H9 (cell line): ENCODE results near the gene HILPDA. TPM values are rescaled to one million over a fixed set of nuclear protein-coding genes. Genes with fewer than 3 reads are reported as not detected.

ENCODE experiments used
- DNase-seq: peaks from one replicate; pipeline ENCODE4 v3.0.0-alpha.2; 2017
- H2AFZ ChIP-seq: one replicate; pipeline ENCODE4 v1.6.1; 2013; ENCODE audit warnings: mild to moderate bottlenecking, low read length, control low read depth, moderate library complexity
- H2AK5ac ChIP-seq: 2 replicates; pipeline ENCODE4 v1.6.1; 2013; ENCODE audit warnings: low read length, control low read depth, mixed read lengths; ENCODE audit not compliant: insufficient read length
- H2BK120ac ChIP-seq: one replicate; pipeline ENCODE4 v1.6.1; 2013; ENCODE audit warnings: low read depth, mild to moderate bottlenecking, low read length, control low read depth, inconsistent platforms; ENCODE audit not compliant: poor library complexity, severe bottlenecking
- H2BK12ac ChIP-seq: 2 replicates; pipeline ENCODE4 v1.6.1; 2013; ENCODE audit warnings: low read length, control low read depth, mixed read lengths, low read depth; ENCODE audit not compliant: insufficient read length
- H2BK15ac ChIP-seq: 2 replicates; pipeline ENCODE4 v1.6.1; 2013; ENCODE audit warnings: low read depth, low read length, control low read depth
- H2BK20ac ChIP-seq: one replicate; pipeline ENCODE4 v1.6.1; 2013; ENCODE audit warnings: low read depth, mild to moderate bottlenecking, low read length, control low read depth, inconsistent platforms; ENCODE audit not compliant: poor library complexity, severe bottlenecking
- H2BK5ac ChIP-seq: 2 replicates; pipeline ENCODE4 v1.6.1; 2013; ENCODE audit warnings: low read length, control low read depth, mixed read lengths; ENCODE audit not compliant: insufficient read length
- H3K14ac ChIP-seq: 2 replicates; pipeline ENCODE4 v1.6.1; 2013; ENCODE audit warnings: low read length, control low read depth; ENCODE audit not compliant: insufficient read depth
- H3K18ac ChIP-seq: 2 replicates; pipeline ENCODE4 v1.6.1; 2013; ENCODE audit warnings: low read depth, mild to moderate bottlenecking, mixed read lengths, low read length, control low read depth; ENCODE audit not compliant: insufficient read length
- H3K23ac ChIP-seq: 2 replicates; pipeline ENCODE4 v1.6.1; 2013; ENCODE audit warnings: low read length, control low read depth, mixed read lengths, low read depth; ENCODE audit not compliant: insufficient read length
- H3K23me2 ChIP-seq: 2 replicates; pipeline ENCODE4 v1.6.1; 2013; ENCODE audit warnings: low read depth, mild to moderate bottlenecking, mixed read lengths, low read length, control low read depth; ENCODE audit not compliant: insufficient read length, poor library complexity, severe bottlenecking
- H3K27ac ChIP-seq: 2 replicates; pipeline ENCODE4 v1.5.1; 2013; ENCODE audit warnings: low read length, control low read depth, mixed read lengths, low read depth; ENCODE audit not compliant: insufficient read length
- H3K27me3 ChIP-seq: 2 replicates; pipeline ENCODE4 v1.6.1; 2013; ENCODE audit warnings: low read length, control low read depth, inconsistent platforms; ENCODE audit not compliant: insufficient read depth
- H3K4ac ChIP-seq: 2 replicates; pipeline ENCODE4 v1.6.1; 2013; ENCODE audit warnings: low read depth, mild to moderate bottlenecking, control low read depth, inconsistent platforms, low read length, moderate library complexity
- H3K4me1 ChIP-seq: 2 replicates; pipeline ENCODE4 v1.6.1; 2013; ENCODE audit warnings: low read length, control low read depth, inconsistent platforms; ENCODE audit not compliant: insufficient read depth
- H3K4me2 ChIP-seq: 2 replicates; pipeline ENCODE4 v1.6.1; 2013; ENCODE audit warnings: low read length, control low read depth, mixed read lengths; ENCODE audit not compliant: insufficient read length, insufficient read depth
- H3K56ac ChIP-seq: 2 replicates; pipeline ENCODE4 v1.6.1; 2013; ENCODE audit warnings: low read depth, mild to moderate bottlenecking, mixed read lengths, low read length, control low read depth; ENCODE audit not compliant: insufficient read length
- H3K79me1 ChIP-seq: 2 replicates; pipeline ENCODE4 v1.6.1; 2013; ENCODE audit warnings: low read depth, mild to moderate bottlenecking, moderate library complexity, low read length, control low read depth, inconsistent platforms; ENCODE audit not compliant: insufficient read depth, poor library complexity, severe bottlenecking
- H3K79me2 ChIP-seq: 2 replicates; pipeline ENCODE4 v1.6.1; 2013; ENCODE audit warnings: low read length, control low read depth, inconsistent platforms; ENCODE audit not compliant: insufficient read depth
- H3K9ac ChIP-seq: 2 replicates; pipeline ENCODE4 v1.6.1; 2013; ENCODE audit warnings: low read length, control low read depth, mixed read lengths; ENCODE audit not compliant: insufficient read length; ENCODE audit errors: extremely low read depth
- H3K9me3 ChIP-seq: one replicate; pipeline ENCODE4 v1.6.1; 2013; ENCODE audit warnings: low read depth, low read length, inconsistent platforms; ENCODE audit not compliant: control insufficient read depth
- H3T11ph ChIP-seq: one replicate; pipeline ENCODE4 v1.6.1; 2013; ENCODE audit warnings: mild to moderate bottlenecking, low read length, control low read depth, inconsistent platforms
- H4K20me1 ChIP-seq: one replicate; pipeline ENCODE4 v1.6.1; 2013; ENCODE audit not compliant: control insufficient read depth, insufficient read length, insufficient read depth
- H4K5ac ChIP-seq: 2 replicates; pipeline ENCODE4 v1.6.1; 2013; ENCODE audit warnings: low read depth, mild to moderate bottlenecking, mixed read lengths, low read length, control low read depth; ENCODE audit not compliant: insufficient read length
- H4K8ac ChIP-seq: replicated peaks from 2 replicates; pipeline ENCODE4 v1.6.1; 2013; ENCODE audit warnings: low read length, control low read depth, mixed read lengths, low read depth; ENCODE audit not compliant: insufficient read length
- H4K91ac ChIP-seq: 2 replicates; pipeline ENCODE4 v1.6.1; 2013; ENCODE audit warnings: low read depth, mild to moderate bottlenecking, moderate library complexity, mixed read lengths, low read length, control low read depth; ENCODE audit not compliant: insufficient read length
- H3K27ac Mint-ChIP-seq, 3 experiments: 2 replicates in 2 of 3; 3 replicates in 1 of 3; pipeline ENCODE4 v1.8.0; 2020 to 2021; ENCODE audit warnings: mixed read lengths in 3 of 3, mild to moderate bottlenecking in 1 of 3, moderate library complexity in 1 of 3
- H3K27me3 Mint-ChIP-seq: 2 replicates; pipeline ENCODE4 v1.8.0; 2021; ENCODE audit warnings: low read depth, mild to moderate bottlenecking, moderate library complexity, mixed read lengths
- H3K36me3 Mint-ChIP-seq, 3 experiments: 2 replicates in 2 of 3; 3 replicates in 1 of 3; pipeline ENCODE4 v1.8.0; 2020 to 2021; ENCODE audit warnings: low read depth in 3 of 3, mixed read lengths in 3 of 3; ENCODE audit not compliant: insufficient read depth in 1 of 3
- H3K4me1 Mint-ChIP-seq, 2 experiments: 2 replicates each; pipeline ENCODE4 v1.8.0; 2020; ENCODE audit warnings: mixed read lengths in 2 of 2
- H3K4me3 Mint-ChIP-seq, 2 experiments: 2 replicates in 1 of 2; 3 replicates in 1 of 2; pipeline ENCODE4 v1.8.0; 2020 to 2021; ENCODE audit warnings: mild to moderate bottlenecking in 2 of 2, mixed read lengths in 2 of 2, moderate library complexity in 1 of 2
- H3K9me3 Mint-ChIP-seq, 2 experiments: 2 replicates in 1 of 2; 3 replicates in 1 of 2; pipeline ENCODE4 v1.8.0; 2020; ENCODE audit warnings: mild to moderate bottlenecking in 2 of 2, mixed read lengths in 2 of 2, moderate library complexity in 1 of 2
- WGBS: extraction: QIAGEN DNeasy Blood & Tissue Kit; methylation state at CpG from one replicate; pipeline ENCODE4 v1.1.7; 2013; ENCODE audit warnings: missing lambda C conversion rate, low lambda C conversion rate, mixed read lengths; ENCODE audit not compliant: insufficient read length; ENCODE audit errors: extremely low coverage; 5-methylcytosine and 5-hydroxymethylcytosine counted together
- total RNA-seq: library from RNA; stranded (reverse); gene quantifications from 2 replicates; pipeline ENCODE4 v1.2.1, GENCODE V29; 2021
- TF ChIP-seq, protein P1 (sequence below): fragments of 200-600 bp; sonication (generic); conservative IDR thresholded peaks from 3 replicates; pipeline ENCODE4 v1.8.0; 2021; ENCODE audit warnings: antibody characterized with exemption, mild to moderate bottlenecking

The HILPDA gene
- total RNA-seq, 1 experiment from 2014 or later, result 23.3 TPM

DNA sequence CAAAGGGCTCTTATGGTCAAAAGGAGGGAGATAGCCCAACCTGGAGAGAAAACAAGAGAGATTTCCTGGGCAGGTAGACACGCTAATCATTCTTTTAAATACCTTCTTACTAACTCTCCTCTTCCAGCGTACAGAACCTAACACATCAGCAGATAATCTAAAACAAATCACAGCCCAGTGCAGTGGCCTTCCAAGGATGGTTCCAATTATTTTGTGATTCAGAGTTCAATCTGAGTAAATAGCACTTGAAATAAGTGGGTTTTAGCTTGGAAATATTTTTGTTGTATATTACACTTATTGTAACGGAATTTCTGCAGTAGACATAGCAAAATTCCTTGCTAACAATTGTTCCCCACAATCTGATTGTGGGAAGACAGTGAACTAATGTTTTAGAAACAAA, 38.6 kb upstream of the HILPDA start:
- H3K9me3 ChIP-seq, result no peaks in the 10 kb centered on the region
- TF ChIP-seq, protein P1, sequence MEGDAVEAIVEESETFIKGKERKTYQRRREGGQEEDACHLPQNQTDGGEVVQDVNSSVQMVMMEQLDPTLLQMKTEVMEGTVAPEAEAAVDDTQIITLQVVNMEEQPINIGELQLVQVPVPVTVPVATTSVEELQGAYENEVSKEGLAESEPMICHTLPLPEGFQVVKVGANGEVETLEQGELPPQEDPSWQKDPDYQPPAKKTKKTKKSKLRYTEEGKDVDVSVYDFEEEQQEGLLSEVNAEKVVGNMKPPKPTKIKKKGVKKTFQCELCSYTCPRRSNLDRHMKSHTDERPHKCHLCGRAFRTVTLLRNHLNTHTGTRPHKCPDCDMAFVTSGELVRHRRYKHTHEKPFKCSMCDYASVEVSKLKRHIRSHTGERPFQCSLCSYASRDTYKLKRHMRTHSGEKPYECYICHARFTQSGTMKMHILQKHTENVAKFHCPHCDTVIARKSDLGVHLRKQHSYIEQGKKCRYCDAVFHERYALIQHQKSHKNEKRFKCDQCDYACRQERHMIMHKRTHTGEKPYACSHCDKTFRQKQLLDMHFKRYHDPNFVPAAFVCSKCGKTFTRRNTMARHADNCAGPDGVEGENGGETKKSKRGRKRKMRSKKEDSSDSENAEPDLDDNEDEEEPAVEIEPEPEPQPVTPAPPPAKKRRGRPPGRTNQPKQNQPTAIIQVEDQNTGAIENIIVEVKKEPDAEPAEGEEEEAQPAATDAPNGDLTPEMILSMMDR, result no peak
- no peaks in the 10 kb centered on the region for H3K4me1 ChIP-seq
- H3K23ac ChIP-seq, result no peak overlapping the region
- no peak overlapping the region for H3K56ac ChIP-seq
- no peak overlapping the region for H2BK12ac ChIP-seq
- H3K18ac ChIP-seq, result no peak overlapping the region
- H3K27me3 ChIP-seq, result no peaks in the 10 kb centered on the region
- no peaks in the 10 kb centered on the region for H3K79me1 ChIP-seq
- H2BK15ac ChIP-seq, result no peak overlapping the region
- H3K4ac ChIP-seq, result no peak overlapping the region
- H2BK120ac ChIP-seq, result no peak overlapping the region
- no CpG with 5 or more reads among the region's 3 CpGs for WGBS
- Mint-ChIP-seq H3K27ac (no peak overlapping the region), H3K27me3 (peaks cover 53% of the 10 kb centered on the region), H3K9me3 (peaks cover 3 to 7% of the 10 kb centered on the region in 2 experiments; a peak in 2 of 5 replicates), H3K36me3 (no peaks in the 10 kb centered on the region), H3K4me3 (no peak overlapping the region), H3K4me1 (no peaks in the 10 kb centered on the region)
- H3K14ac ChIP-seq, result no peak overlapping the region
- H3K23me2 ChIP-seq, result no peaks in the 10 kb centered on the region
- no peak overlapping the region for H2AFZ ChIP-seq
- H2AK5ac ChIP-seq, result no peak overlapping the region
- no peaks in the 10 kb centered on the region for H3K79me2 ChIP-seq
- H2BK20ac ChIP-seq, result no peak overlapping the region
- no peak overlapping the region for H3K27ac ChIP-seq
- H2BK5ac ChIP-seq, result no peak overlapping the region
- no peak overlapping the region for H3K4me2 ChIP-seq
- H4K91ac ChIP-seq, result no peak overlapping the region
- no peak overlapping the region for H4K8ac ChIP-seq
- H3K9ac ChIP-seq, result no peak overlapping the region
- no peak overlapping the region for H4K5ac ChIP-seq
- no peaks in the 10 kb centered on the region for H4K20me1 ChIP-seq
- no peak overlapping the region for H3T11ph ChIP-seq
- no peak for DNase-seq
